Measurements from ENCODE around the gene AGPAT4.

GRCh38 chr6:161127071-161127740, 146.7 kb downstream of the AGPAT4 start:
- TF ChIP-seq CTCF (optimal IDR thresholded peaks at IDR 0.05 in 1 of 3, IDR thresholded peaks at IDR 0.05 in 1 of 3, conservative IDR thresholded peaks at IDR 0.05 in 1 of 3; ENCODE audit: extremely low read depth in 1 of 3, insufficient read depth in 2 of 3, low read length in 3 of 3) (no peak), EZH2 (IDR thresholded peaks at IDR 0.05; ENCODE audit: low read length) (no peak)
